ENCODE data around the gene ZBTB49. TPM values are rescaled to one million over a fixed set of nuclear protein-coding genes. Genes with fewer than 3 reads are reported as not detected.
"Not testable (repeated sequence)": the region's sequence is repeated elsewhere in the genome, so short reads cannot be mapped to it uniquely, and the experiment has no call there.

ZBTB49 gene
- total and polyA plus RNA-seq, 2 donors (not counting 3 experiments of a cell fraction or from before 2014, with no cell fraction given), result 3.8 to 5.8 TPM

GRCh38 chr4:4248885-4249203, 41.2 kb upstream of the ZBTB49 start:
- DNase-seq (ENCODE audit: low read depth, low spot score) (no peak), FAIRE-seq (no peak)
- Histone ChIP-seq H3K4me2 (ENCODE audit: insufficient read depth, low read length) (peak overlapping the region; percentile 97), H3K9me3 (replicated peaks; ENCODE audit: control insufficient read depth, insufficient read depth, low read length) (no peaks in the 10 kb centered on the region), H3K36me3 (ENCODE audit: control insufficient read depth in 2 of 2, extremely low read depth in 1 of 2, insufficient read depth in 2 of 2, low read length in 2 of 2) (peaks cover 1 to 9% of the 10 kb centered on the region in 2 experiments), H4K20me1 (replicated peaks; ENCODE audit: control insufficient read depth, extremely low read depth, insufficient read depth, low read length) (no peaks in the 10 kb centered on the region), H3K4me3 (replicated peaks in 1 of 3; ENCODE audit: insufficient read depth in 1 of 3, low read depth in 1 of 3, low read length in 3 of 3) (peak overlapping the region in 2 of 3 experiments; percentile 88 to 94), H3K79me2 (ENCODE audit: control insufficient read depth, insufficient read depth, low read length) (peaks cover 2% of the 10 kb centered on the region), H3K27me3 (ENCODE audit: control insufficient read depth in 2 of 2, insufficient read depth in 2 of 2, low read length in 2 of 2) (no peaks in the 10 kb centered on the region), H3K4me1 (ENCODE audit: control insufficient read depth, extremely low read depth, insufficient read depth, low read length) (peaks cover 14% of the 10 kb centered on the region), H2AFZ (ENCODE audit: low read depth, low read length) (peak overlapping the region; percentile 87), H3K27ac (ENCODE audit: insufficient read depth, low read depth, low read length) (peak overlapping the region; percentile 99), H3K9ac (replicated peaks; ENCODE audit: extremely low read depth, insufficient read depth, low read length) (peak overlapping the region; percentile 97), H3K9me1 (replicated peaks; ENCODE audit: control insufficient read depth, extremely low read depth, insufficient read depth, low read length) (no peaks in the 10 kb centered on the region)
- ChIA-PET CTCF (interaction anchor here (1.0 to 2.1 kb wide), 6 partner anchors 11 to 89 kb away, joined by 3 to 10 read pairs (median 4); no protein-coding TSS in a partner anchor), POLR2A (no interaction called here)
- intact Hi-C loops (cut with micrococcal nuclease), result no loop called here
- no TSS peak for BruUV-seq (replicated peaks)
- dilution Hi-C loops (cut with MboI; ENCODE audit: extremely low pct_ligation_motif_present, low sequenced_read_pairs), result no loop called here
- TF ChIP-seq MAX (IDR thresholded peaks at IDR 0.05; ENCODE audit: insufficient read depth, insufficient read length) (no peak), GATA2 (IDR thresholded peaks at IDR 0.05; ENCODE audit: insufficient read depth, insufficient read length, low read depth, low read length) (no peak), POLR2AphosphoS5 (IDR thresholded peaks at IDR 0.05; ENCODE audit: insufficient read depth, low read depth, low read length) (no peak), MYC (IDR thresholded peaks at IDR 0.05; ENCODE audit: low read depth, low read length) (no peak), EZH2 (IDR thresholded peaks at IDR 0.05; ENCODE audit: borderline replicate concordance, low read depth, low read length, severe bottlenecking) (no peak), JUN (IDR thresholded peaks at IDR 0.05; ENCODE audit: borderline replicate concordance, insufficient read depth, insufficient read length, low read depth) (no peak), FOS (IDR thresholded peaks at IDR 0.05; ENCODE audit: borderline replicate concordance, insufficient read depth, low read length) (no peak), POLR2A (IDR thresholded peaks at IDR 0.05; ENCODE audit: low read depth, low read length) (no peak)
- TF ChIP-seq, protein P1, sequence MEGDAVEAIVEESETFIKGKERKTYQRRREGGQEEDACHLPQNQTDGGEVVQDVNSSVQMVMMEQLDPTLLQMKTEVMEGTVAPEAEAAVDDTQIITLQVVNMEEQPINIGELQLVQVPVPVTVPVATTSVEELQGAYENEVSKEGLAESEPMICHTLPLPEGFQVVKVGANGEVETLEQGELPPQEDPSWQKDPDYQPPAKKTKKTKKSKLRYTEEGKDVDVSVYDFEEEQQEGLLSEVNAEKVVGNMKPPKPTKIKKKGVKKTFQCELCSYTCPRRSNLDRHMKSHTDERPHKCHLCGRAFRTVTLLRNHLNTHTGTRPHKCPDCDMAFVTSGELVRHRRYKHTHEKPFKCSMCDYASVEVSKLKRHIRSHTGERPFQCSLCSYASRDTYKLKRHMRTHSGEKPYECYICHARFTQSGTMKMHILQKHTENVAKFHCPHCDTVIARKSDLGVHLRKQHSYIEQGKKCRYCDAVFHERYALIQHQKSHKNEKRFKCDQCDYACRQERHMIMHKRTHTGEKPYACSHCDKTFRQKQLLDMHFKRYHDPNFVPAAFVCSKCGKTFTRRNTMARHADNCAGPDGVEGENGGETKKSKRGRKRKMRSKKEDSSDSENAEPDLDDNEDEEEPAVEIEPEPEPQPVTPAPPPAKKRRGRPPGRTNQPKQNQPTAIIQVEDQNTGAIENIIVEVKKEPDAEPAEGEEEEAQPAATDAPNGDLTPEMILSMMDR (IDR thresholded peaks at IDR 0.05; ENCODE audit: extremely low read depth in 1 of 2, insufficient read depth in 1 of 2, low read depth in 1 of 2, low read length in 2 of 2), result no peak

DNA sequence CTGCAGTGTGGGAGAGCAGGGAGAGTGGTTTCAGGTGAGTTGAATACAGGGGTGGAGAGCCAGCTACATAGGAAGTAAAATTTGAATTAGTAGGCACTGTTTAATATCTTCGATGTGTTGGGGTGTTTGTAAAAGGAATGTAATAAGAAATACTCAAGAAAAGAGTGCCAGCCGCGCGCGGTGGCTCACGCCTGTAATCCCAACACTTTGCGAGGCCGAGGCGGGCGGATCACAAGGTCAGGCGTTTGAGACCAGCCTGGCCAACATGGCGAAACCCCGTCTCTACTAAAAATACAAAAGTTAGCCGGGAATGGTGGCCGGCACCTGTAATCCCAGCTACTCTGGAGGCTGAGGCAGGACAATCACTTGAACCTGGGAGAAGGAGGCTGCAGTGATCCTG, 40.7 kb upstream of the ZBTB49 start:
- Histone ChIP-seq H3K4me1 (ENCODE audit: control insufficient read depth, extremely low read depth, insufficient read depth, low read length) (peaks cover 14% of the 10 kb centered on the region), H3K27ac (ENCODE audit: insufficient read depth, low read depth, low read length) (peak overlapping the region; percentile 99), H2AFZ (ENCODE audit: low read depth, low read length) (peak overlapping the region; percentile 87), H3K4me2 (ENCODE audit: insufficient read depth, low read length) (peak overlapping the region; percentile 97)
- CTCF ChIA-PET, result interaction anchor here (1.1 to 2.1 kb wide), 5 partner anchors 11 to 88 kb away, joined by 4 to 10 read pairs (median 5); no protein-coding TSS in a partner anchor
- H3K36me3 ChIP-seq (ENCODE audit: control insufficient read depth in 2 of 2, extremely low read depth in 1 of 2, insufficient read depth in 2 of 2, low read length in 2 of 2); BruUV-seq (replicated peaks); FAIRE-seq; DNase-seq (ENCODE audit: low read depth, low spot score); POLR2A ChIA-PET; H3K9me1 ChIP-seq (replicated peaks; ENCODE audit: control insufficient read depth, extremely low read depth, insufficient read depth, low read length); H3K4me3 ChIP-seq (replicated peaks in 1 of 3; ENCODE audit: insufficient read depth in 1 of 3, low read depth in 1 of 3, low read length in 3 of 3); H3K9me3 ChIP-seq (replicated peaks; ENCODE audit: control insufficient read depth, insufficient read depth, low read length); H3K79me2 ChIP-seq (ENCODE audit: control insufficient read depth, insufficient read depth, low read length); H3K27me3 ChIP-seq (ENCODE audit: control insufficient read depth in 2 of 2, insufficient read depth in 2 of 2, low read length in 2 of 2); H3K9ac ChIP-seq (replicated peaks; ENCODE audit: extremely low read depth, insufficient read depth, low read length); intact Hi-C loops (cut with micrococcal nuclease); H4K20me1 ChIP-seq (replicated peaks; ENCODE audit: control insufficient read depth, extremely low read depth, insufficient read depth, low read length); dilution Hi-C loops (cut with MboI; ENCODE audit: extremely low pct_ligation_motif_present, low sequenced_read_pairs): not testable (repeated sequence)

Data from endothelial cell of umbilical vein (primary cell).